Measurements from ENCODE around the gene CUEDC1.

DNA sequence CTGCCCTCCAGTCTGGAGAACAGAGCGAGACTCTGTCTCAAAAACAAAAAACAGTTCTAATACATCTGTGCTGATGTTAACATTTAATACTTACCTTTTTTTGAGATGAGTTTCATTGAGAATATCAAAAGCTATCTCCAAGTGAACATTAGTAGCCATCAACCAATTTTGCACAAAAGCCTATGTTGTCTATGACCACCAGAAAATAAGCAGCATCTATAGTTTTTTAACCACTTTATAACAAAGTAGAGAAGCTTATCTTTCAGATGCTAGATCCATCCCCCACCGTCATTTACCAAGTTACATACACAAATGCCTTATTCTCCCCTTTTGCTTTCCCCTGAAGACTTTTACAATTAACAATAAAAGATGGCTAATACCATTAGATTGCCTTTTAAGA is 47.8 kb upstream of the CUEDC1 start:
- TF ChIP-seq POLR2A (IDR thresholded peaks at IDR 0.05) (no peak), EP300 (IDR thresholded peaks at IDR 0.05; ENCODE audit: low read depth) (no peak)
- TF ChIP-seq, protein P1, sequence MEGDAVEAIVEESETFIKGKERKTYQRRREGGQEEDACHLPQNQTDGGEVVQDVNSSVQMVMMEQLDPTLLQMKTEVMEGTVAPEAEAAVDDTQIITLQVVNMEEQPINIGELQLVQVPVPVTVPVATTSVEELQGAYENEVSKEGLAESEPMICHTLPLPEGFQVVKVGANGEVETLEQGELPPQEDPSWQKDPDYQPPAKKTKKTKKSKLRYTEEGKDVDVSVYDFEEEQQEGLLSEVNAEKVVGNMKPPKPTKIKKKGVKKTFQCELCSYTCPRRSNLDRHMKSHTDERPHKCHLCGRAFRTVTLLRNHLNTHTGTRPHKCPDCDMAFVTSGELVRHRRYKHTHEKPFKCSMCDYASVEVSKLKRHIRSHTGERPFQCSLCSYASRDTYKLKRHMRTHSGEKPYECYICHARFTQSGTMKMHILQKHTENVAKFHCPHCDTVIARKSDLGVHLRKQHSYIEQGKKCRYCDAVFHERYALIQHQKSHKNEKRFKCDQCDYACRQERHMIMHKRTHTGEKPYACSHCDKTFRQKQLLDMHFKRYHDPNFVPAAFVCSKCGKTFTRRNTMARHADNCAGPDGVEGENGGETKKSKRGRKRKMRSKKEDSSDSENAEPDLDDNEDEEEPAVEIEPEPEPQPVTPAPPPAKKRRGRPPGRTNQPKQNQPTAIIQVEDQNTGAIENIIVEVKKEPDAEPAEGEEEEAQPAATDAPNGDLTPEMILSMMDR (IDR thresholded peaks at IDR 0.05), result no peak

Measured in transverse colon (tissue), 3 donors.